HepG2 (cell line): ENCODE results near the gene YBX2. TPM values are rescaled to one million over a fixed set of nuclear protein-coding genes. Genes with fewer than 3 reads are reported as not detected.
A peak's percentile ranks its signal among the peaks of the same experiment; 100 is the strongest.

Experiments used
- ADNP ChIP-seq: sonication (generic); formaldehyde crosslinking; IDR thresholded peaks from 2 replicates; pipeline ENCODE4 v1.4.0; 2020; ENCODE audit warnings: missing genetic modification reagents
- ELF4 ChIP-seq: sonication (generic); formaldehyde crosslinking; IDR thresholded peaks from 2 replicates; pipeline ENCODE4 v1.5.0; 2020; ENCODE audit warnings: missing genetic modification reagents, mild to moderate bottlenecking, moderate library complexity, borderline replicate concordance
- HNRNPL ChIP-seq: fragments of 200-400 bp; formaldehyde crosslinking; IDR thresholded peaks from 2 replicates; pipeline ENCODE4 v1.6.1; 2017; ENCODE audit warnings: mild to moderate bottlenecking, low read depth, low read length
- HNRNPUL1 ChIP-seq: fragments of 200-400 bp; formaldehyde crosslinking; IDR thresholded peaks from 2 replicates; pipeline ENCODE4 v1.6.1; 2017; ENCODE audit warnings: low read depth, mild to moderate bottlenecking, low read length, moderate library complexity
- KLF6 ChIP-seq: IDR thresholded peaks from 2 replicates; pipeline ENCODE4 v1.8.0; 2016; ENCODE audit warnings: missing biosample characterization, missing genetic modification reagents
- MIER2 ChIP-seq: IDR thresholded peaks from 2 replicates; pipeline ENCODE4 v1.6.1; 2016; ENCODE audit warnings: missing biosample characterization, missing genetic modification reagents
- NCOA2 ChIP-seq: sonication (generic); formaldehyde crosslinking; IDR thresholded peaks from 2 replicates; pipeline ENCODE4 v1.8.0; 2022; ENCODE audit warnings: inconsistent platforms
- RFX5 ChIP-seq: IDR thresholded peaks from 2 replicates; pipeline ENCODE4 v1.6.1; 2011; ENCODE audit warnings: low read depth, low read length, improper control_type of control experiment
- TMF1 ChIP-seq: sonication (generic); formaldehyde crosslinking; IDR thresholded peaks from 2 replicates; pipeline ENCODE4 v1.8.1; 2022; ENCODE audit warnings: low read depth, missing genetic modification reagents
- UBTF ChIP-seq: sonication (generic); formaldehyde crosslinking; IDR thresholded peaks from 2 replicates; pipeline ENCODE4 v1.4.0; 2020; ENCODE audit warnings: mild to moderate bottlenecking, missing genetic modification reagents
- ZBTB1 ChIP-seq: sonication (generic); formaldehyde crosslinking; IDR thresholded peaks from 2 replicates; pipeline ENCODE4 v1.4.0; 2020; ENCODE audit warnings: missing genetic modification reagents, borderline replicate concordance
- ZBTB42 ChIP-seq: sonication (generic); formaldehyde crosslinking; IDR thresholded peaks from 2 replicates; pipeline ENCODE4 v1.5.0; 2020; ENCODE audit warnings: mild to moderate bottlenecking, missing genetic modification reagents
- ZNF292 ChIP-seq: sonication (generic); formaldehyde crosslinking; IDR thresholded peaks from 2 replicates; pipeline ENCODE4 v1.8.1; 2022; ENCODE audit warnings: mild to moderate bottlenecking, low read depth, missing genetic modification reagents, borderline replicate concordance
- ZNF441 ChIP-seq: sonication (generic); formaldehyde crosslinking; IDR thresholded peaks from 2 replicates; pipeline ENCODE4 v1.7.0; 2021; ENCODE audit warnings: missing genetic modification reagents, borderline replicate concordance
- ZNF567 ChIP-seq: sonication (generic); formaldehyde crosslinking; IDR thresholded peaks from 2 replicates; pipeline ENCODE4 v1.8.1; 2023; ENCODE audit warnings: mild to moderate bottlenecking, missing genetic modification reagents, borderline replicate concordance
- ZNF639 ChIP-seq: conservative IDR thresholded peaks from 2 replicates; pipeline ENCODE4 v1.6.1; 2018; ENCODE audit warnings: missing genetic modification reagents
- ZNF776 ChIP-seq: sonication (generic); formaldehyde crosslinking; IDR thresholded peaks from 2 replicates; pipeline ENCODE4 v1.4.0; 2020; ENCODE audit warnings: mild to moderate bottlenecking, missing genetic modification reagents
- polyA plus RNA-seq, 8 experiments: library from polyadenylated mRNA; depleted of rRNA in 3 of 8; stranded (reverse) in 7 of 8; unstranded in 1 of 8; fragments of >200 nt; fragmentation: Illumina TruSeq in 4 of 8; extraction: Trizol in 4 of 8; gene quantifications; 2 replicates each; pipeline versions ENCODE4 v1.2.1 to v1.2.3, GENCODE V29; 2011 to 2016; ENCODE audit warnings: low read depth in 4 of 8, missing spikeins in 1 of 8, mixed read lengths in 1 of 8; ENCODE audit not compliant: insufficient read depth in 1 of 8
- total RNA-seq, 5 experiments: library from RNA; depleted of rRNA; stranded (reverse); fragments of >200 nt; fragmentation: Illumina TruSeq; extraction: Trizol; gene quantifications; 2 replicates each; pipeline ENCODE4 v1.2.3, GENCODE V29; 2016; ENCODE audit warnings: low read depth in 1 of 5
- TF ChIP-seq, protein P1 (sequence below): sonication (generic); formaldehyde crosslinking; IDR thresholded peaks from 2 replicates; pipeline ENCODE4 v1.4.0; 2020; ENCODE audit warnings: missing genetic modification reagents
- TF ChIP-seq, protein P2 (sequence below): sonication (generic); formaldehyde crosslinking; IDR thresholded peaks from 2 replicates; pipeline ENCODE4 v1.8.0; 2022; ENCODE audit warnings: missing genetic modification reagents, low read depth, mild to moderate bottlenecking, borderline replicate concordance
- TF ChIP-seq, protein P3 (sequence below): sonication (generic); formaldehyde crosslinking; IDR thresholded peaks from 2 replicates; pipeline ENCODE4 v1.4.0; 2020; ENCODE audit warnings: missing genetic modification reagents
- TF ChIP-seq, protein P4 (sequence below): IDR thresholded peaks from 2 replicates; pipeline ENCODE4 v1.6.1; 2016; ENCODE audit warnings: missing compliant biosample characterization, missing genetic modification reagents, borderline replicate concordance

YBX2 gene
- total and polyA plus RNA-seq, 2 of the 13 experiments (the other 11 are each of a cell fraction or from before 2014, with no cell fraction given) = 0.12 to 0.22 TPM

DNA sequence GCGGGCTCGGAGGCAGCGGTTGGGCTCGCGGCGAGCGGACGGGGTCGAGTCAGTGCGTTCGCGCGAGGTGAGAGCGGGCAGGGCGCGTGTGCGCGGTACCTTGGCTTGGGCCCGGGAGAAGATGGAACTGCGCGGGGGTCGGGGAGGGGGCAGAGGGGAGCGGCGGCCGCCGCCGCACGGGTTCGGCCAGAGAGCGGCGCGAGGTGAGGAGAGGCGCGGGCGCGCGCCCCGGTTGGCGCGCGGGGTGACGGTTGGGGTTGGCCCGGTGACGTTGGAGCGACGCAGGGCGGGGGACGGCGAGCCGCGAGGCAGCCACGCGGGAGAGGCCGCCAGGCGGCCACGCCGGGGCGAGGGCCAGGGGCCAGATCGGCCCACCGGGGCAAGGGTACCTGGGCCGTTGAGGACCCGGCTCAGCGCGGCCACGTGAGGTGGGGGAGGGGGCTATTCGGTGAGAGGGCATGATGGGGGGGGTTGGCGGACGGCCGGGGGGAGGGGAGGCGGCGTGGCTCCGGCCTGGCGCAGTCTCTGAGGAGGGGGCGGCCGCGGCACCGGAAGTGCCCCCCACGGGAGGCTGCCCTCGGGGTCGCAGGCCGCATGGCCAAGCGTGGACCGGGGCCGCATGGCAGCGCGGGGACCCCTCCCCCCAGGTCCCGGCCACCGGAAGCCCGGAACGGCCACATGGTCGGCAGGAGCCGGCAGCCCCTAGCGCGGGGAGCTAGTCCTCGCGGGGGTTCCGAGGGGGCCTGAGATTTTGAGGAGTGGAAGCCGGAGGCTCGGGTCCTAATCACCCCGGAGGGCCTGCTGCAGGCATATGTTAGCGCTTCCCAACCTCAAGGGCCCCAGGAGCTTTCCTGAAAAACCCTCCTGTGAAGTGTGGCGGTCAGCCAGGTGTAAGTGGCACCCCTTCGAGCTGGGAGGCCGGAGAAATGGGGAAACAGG lies 13.5 kb upstream of the YBX2 start (continued):
- TF ChIP-seq, protein P1, sequence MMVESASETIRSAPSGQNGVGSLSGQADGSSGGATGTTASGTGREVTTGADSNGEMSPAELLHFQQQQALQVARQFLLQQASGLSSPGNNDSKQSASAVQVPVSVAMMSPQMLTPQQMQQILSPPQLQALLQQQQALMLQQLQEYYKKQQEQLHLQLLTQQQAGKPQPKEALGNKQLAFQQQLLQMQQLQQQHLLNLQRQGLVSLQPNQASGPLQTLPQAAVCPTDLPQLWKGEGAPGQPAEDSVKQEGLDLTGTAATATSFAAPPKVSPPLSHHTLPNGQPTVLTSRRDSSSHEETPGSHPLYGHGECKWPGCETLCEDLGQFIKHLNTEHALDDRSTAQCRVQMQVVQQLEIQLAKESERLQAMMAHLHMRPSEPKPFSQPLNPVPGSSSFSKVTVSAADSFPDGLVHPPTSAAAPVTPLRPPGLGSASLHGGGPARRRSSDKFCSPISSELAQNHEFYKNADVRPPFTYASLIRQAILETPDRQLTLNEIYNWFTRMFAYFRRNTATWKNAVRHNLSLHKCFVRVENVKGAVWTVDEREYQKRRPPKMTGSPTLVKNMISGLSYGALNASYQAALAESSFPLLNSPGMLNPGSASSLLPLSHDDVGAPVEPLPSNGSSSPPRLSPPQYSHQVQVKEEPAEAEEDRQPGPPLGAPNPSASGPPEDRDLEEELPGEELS = no peak
- TF ChIP-seq ZBTB42 (CRISPR knock-in tag) (0 out of 2 replicates have a peak, but pooled peaks have one; percentile 23), ADNP (no peak), UBTF (CRISPR knock-in tag) (peak; percentile 28; the same call in 1 of the 2 replicates), KLF6 (0 out of 2 replicates have a peak, but pooled peaks have one; percentile 15), ZNF639 (CRISPR knock-in tag) (0 out of 2 replicates have a peak, but pooled peaks have one; percentile 37), RFX5 (no peak), ZNF776 (CRISPR knock-in tag) (no peak), ZNF292 (CRISPR knock-in tag) (no peak), ZBTB1 (CRISPR knock-in tag) (no peak), MIER2 (CRISPR knock-in tag) (no peak), TMF1 (CRISPR knock-in tag) (peak; percentile 83; the same call in 1 of the 2 replicates), HNRNPL (0 out of 2 replicates have a peak, but pooled peaks have one; percentile 57), ELF4 (CRISPR knock-in tag) (no peak), ZNF567 (CRISPR knock-in tag) (no peak), ZNF441 (peak; percentile 65), NCOA2 (CRISPR knock-in tag) (0 out of 2 replicates have a peak, but pooled peaks have one; percentile 9), HNRNPUL1 (no peak)
- TF ChIP-seq, protein P2, sequence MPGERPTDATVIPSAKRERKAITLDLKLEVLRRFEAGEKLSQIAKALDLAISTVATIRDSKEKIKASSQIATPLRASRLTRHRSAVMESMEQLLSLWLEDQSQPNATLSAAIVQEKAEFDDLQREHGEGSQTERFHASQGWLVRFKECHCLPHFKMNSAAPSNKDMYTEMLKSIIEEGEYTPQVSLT (CRISPR knock-in tag) = no peak
- TF ChIP-seq, protein P3, sequence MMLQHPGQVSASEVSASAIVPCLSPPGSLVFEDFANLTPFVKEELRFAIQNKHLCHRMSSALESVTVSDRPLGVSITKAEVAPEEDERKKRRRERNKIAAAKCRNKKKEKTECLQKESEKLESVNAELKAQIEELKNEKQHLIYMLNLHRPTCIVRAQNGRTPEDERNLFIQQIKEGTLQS = no peak
- TF ChIP-seq, protein P4, sequence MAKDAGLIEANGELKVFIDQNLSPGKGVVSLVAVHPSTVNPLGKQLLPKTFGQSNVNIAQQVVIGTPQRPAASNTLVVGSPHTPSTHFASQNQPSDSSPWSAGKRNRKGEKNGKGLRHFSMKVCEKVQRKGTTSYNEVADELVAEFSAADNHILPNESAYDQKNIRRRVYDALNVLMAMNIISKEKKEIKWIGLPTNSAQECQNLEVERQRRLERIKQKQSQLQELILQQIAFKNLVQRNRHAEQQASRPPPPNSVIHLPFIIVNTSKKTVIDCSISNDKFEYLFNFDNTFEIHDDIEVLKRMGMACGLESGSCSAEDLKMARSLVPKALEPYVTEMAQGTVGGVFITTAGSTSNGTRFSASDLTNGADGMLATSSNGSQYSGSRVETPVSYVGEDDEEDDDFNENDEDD (CRISPR knock-in tag) = peak; percentile 42; the same call in 1 of the 2 replicates
